GM18951 (cell line): Measurements from ENCODE around the gene TANC1.

Experiments used
- POLR2A ChIP-seq: IDR thresholded peaks from 4 replicates; pipeline ENCODE4 v1.6.1; 2011; ENCODE audit warnings: mild to moderate bottlenecking; ENCODE audit not compliant: insufficient read length, insufficient read depth; ENCODE audit errors: extremely low read depth
- in situ Hi-C: fragments of 300-500 bp; cut with MboI; formaldehyde crosslinking; loops from one replicate; pipeline ENCODE4 v1.12.0; 2022; ENCODE audit warnings: low sequenced_read_pairs, mixed read lengths, inconsistent platforms; ENCODE audit not compliant: unreplicated experiment

Gene TANC1

DNA sequence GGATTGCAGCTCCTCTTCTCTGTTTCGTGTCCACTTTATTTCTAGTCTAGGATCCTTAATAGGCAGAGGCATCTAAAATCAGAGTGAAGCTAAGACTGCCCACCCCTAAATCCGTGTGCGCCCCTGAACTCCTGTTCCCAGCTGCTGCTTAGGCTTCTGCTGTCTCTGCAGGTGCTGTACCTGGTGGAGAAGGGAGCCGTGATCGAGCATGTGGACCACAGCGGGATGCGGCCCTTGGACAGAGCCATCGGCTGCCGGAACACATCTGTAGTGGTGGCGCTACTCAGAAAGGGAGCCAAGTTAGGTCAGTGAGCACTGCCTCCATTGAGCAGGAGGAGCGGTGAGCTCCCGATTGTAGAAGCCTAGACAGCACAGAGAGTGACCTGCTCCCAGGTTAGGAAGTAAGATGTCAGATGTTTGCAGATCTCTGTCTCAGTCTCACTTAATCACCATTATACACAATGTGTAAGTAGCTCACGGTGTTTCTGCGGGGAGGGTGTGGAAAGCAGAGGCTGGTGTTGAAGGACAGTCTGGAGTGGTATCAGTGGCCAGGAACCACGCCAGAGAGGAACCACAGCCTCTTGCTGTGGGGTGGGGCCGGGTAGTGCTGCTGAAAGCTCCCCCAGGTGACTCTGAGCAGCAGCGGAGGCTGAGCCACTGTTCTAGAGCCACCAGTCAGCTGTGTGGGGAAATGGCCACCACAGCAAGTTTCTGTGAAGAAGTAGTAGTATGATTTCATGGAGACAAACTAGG is 255.8 kb downstream of the TANC1 start:
- in situ Hi-C loops, result no loop called here

DNA sequence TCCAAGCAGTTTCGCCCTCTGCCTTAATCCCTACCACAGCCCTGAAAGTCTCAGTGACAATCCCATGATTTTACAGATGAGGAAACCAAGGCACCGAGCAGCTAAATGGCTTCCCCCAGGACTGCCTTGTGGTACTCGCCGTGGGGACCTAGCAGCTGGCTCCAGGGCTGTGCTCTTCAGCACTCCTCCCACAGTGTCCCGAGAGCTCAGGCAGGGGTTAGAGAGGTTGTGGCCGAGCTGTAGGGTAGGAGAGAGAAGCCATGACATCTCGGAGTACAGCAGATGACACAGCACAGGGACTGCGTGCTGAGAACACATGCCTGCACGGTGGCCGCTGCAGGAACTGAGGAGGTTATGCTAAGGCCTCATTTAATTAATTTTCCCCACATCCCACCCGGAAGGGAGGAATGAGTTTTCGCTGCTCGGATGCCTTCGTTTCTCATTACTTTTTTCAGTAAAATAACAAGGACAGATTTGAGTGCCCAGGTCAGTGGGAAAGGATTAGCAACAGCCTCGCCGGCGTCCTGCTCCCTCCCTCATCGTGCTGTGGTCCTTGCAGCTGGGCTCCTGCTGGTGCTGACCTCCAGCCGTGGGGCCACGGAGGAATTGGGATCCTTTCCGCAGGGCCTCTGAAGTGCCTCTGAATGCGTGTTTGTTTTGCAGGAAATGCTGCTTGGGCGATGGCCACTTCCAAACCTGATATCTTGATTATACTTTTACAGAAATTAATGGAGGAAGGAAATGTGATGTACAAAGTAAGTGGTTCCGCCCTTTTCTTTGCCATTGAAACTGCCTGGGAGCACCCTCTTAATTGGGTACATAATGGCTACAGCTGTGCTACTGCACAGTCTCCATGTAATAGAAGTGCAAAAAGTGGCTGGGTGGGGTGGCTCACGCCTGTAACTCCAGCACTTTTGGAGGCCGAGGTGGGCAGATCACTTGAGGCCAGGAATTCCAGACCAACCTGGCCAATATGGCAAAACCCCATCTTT is 256.9 kb downstream of the TANC1 start:
- in situ Hi-C loops, result no loop called here
- TF ChIP-seq POLR2A, result no peak

More for the DNA sequence above, 255.8 kb downstream of the TANC1 start:
- no peak for TF ChIP-seq POLR2A

DNA sequence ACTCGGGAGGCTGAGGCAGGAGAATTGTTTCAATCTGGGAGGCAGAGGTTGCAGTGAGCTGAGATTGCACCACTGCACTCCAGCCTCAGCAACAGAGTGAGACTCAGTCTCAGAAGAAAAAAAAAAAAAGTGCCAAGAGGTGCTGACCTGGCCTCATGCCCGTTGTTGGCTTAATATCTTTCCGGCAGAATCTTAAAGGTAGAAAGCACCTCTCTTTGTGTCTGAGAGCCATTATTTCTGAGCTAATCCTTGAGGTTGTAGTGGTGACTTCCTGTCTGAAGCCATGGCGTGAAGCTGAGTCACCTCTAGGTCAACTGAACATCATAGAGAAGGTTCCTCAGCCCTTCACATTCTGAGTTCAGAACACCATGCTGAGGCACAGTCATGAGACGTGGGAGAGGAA is 257.6 kb downstream of the TANC1 start:
- no peak for TF ChIP-seq POLR2A
- in situ Hi-C loops, result no loop called here

DNA sequence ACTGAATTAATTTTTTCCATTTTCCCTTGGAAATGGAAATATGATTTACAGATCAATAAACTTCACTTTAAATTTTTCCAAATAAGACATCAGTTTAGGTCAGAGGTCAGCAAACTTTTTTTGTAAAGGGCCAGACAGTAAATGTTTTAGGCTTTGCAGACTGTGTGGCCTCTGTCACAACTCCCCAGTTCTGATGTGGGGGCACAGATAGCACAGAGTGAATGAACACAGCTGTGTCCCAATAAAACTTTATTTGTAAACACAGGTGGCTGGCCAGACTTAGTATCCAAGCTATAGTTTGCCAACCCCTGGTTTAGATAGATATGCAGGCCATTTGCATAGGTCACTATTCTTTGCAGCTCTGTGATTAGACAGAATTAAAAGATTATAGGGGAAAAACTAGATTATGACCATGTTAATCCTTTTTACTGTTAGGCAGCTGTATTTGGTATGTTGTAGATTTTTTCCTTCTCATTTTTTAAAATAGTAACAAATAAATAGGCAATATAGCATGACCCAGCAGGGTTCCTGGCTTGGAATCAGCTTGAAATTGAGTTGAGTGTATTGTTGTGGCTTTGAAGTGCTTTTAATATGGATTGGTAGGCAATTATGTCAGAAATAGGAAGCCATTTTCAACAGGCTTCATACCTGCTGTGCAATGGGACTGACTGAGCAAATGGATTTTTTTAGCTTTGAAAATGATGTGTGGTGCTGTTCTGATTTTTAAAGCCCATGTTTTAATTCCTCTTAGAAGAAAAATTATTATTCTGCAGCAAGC is 258.4 kb downstream of the TANC1 start:
- no peak for TF ChIP-seq POLR2A
- in situ Hi-C loops, result no loop called here

DNA sequence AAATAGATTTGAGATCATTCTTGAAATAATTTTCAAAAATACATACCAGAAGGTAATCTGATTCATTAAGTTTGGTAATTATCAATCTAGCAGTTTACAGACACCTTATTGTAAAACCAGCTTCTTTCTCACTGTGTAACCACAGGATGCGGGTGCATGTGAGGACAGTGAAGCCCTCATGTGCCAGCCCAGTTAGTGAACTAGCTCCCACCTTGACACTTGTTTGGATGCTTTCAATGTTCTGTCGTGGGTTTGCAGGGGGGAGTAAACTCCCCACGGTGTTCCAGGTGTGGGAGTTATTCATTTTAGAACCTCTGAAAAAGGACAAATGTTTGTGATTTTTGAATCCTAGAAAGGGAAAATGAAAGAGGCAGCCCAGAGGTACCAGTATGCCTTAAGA is 259.0 kb downstream of the TANC1 start:
- in situ Hi-C loops, result no loop called here
- TF ChIP-seq POLR2A, result no peak

DNA sequence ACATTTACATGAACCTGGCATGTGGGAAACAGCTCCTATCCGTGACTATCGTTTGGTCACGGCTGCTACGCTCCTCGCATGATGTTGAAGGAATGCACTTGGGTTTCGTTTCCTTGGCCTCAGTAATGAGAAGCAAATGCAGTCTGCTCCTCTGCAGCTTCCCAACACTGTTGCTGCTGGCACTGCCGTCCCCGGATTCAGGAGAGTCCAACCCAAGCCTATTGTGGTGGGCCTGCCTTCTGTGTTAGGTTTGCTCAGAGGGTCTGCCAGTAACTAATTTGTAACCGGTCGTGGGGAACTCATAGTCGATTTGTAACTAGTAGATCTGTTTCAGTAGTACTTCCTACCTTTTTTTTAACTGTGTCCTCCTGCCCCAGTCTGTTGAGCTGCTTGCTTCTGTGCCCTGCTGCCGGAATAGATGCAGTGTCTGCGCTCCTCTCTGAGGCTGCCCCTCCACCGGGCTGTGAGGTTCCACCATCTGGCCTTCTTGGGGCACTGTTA is 259.7 kb downstream of the TANC1 start:
- TF ChIP-seq POLR2A, result no peak
- in situ Hi-C loops, result no loop called here

DNA sequence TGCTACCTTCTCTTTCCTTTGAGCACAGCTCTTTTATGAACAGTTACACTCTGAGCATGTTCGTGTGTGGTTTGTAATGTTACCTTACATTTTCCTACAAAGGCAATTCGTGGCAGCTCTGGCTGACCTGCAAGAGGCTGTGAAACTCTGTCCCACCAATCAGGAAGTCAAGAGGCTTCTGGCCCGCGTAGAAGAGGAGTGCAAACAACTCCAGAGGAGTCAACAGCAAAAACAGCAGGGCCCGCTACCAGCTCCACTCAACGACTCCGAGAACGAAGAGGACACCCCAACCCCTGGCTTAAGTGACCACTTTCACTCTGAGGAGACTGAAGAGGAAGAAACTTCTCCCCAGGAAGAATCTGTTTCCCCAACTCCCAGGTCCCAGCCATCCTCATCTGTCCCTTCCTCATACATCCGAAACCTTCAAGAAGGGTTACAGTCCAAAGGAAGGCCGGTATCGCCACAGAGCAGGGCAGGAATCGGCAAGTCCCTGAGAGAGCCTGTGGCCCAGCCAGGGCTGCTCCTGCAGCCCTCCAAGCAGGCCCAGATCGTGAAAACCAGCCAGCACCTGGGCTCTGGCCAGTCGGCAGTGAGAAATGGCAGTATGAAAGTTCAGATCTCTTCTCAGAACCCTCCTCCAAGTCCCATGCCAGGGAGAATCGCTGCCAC is 261.2 kb downstream of the TANC1 start:
- TF ChIP-seq POLR2A, result no peak
- in situ Hi-C loops, result no loop called here

DNA sequence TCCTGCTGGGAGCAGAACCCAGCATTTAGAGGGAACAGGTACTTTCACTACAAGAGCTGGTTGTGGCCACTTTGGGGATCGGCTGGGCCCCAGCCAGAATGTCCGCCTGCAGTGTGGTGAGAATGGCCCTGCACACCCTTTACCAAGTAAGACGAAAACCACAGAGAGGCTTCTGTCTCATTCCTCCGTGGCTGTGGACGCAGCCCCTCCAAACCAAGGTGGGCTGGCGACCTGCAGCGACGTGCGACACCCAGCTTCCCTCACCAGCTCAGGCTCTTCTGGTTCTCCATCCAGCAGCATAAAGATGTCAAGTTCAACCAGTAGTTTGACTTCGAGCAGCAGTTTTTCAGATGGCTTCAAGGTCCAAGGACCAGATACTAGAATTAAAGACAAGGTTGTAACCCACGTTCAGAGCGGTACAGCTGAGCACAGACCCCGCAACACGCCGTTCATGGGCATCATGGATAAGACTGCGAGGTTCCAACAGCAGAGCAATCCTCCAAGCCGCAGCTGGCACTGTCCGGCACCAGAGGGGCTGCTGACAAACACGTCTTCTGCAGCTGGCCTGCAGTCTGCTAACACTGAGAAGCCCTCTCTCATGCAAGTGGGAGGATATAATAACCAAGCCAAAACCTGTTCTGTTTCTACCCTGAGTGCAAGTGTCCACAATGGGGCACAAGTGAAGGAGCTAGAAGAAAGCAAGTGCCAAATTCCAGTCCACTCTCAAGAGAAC is 261.9 kb downstream of the TANC1 start:
- no peak for TF ChIP-seq POLR2A
- in situ Hi-C loops, result no loop called here

DNA sequence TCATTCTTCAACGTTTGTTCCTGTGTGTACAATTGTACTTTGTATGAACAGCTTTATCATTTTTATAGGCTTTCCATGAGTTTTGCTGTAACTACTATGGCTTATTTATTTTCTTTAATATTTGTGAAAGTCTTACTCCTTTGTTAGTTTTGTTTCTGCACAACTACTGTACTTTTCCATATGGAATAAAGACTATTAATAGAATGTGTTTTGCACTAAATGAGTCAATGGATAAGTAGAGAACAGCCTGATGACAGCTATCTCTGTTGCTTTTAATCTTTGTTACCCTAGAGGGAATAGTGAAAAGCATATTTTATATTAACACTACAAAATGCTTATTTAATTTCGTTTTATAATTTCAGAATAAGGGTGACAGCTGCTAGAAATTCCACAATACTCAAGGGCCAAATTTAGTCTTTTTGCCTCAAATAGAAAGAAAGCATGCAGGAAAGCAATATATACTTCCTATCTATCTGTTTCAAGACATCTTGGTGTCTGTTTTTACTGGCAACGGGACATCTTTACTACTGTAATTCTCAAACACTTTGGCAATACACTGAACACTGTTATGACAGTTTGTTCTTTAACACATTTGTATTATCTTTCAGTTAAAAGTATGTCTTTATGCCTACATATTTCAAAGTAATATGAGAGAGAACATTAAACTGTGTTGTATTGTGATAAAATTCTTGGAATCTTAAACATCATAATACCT is 264.2 kb downstream of the TANC1 start:
- in situ Hi-C loops, result no loop called here

DNA sequence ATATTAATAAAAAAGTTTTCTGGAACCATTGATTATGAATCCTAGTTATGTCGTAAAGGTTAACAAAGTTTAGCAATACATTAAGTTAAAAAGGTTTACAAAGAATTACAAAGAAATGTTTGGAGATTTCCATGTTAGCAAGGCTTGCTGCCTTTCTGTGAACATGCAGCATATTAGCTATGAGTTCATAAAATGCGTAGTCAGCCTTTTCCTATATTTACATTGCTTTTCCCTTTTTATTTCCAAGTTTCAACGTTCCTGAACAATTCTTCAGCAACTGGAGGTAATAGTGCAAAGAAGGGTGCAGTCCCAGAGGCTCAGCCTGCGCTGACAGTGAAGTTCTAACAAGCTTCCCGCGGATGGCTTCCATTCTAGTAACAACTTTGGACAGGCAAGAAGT is 266.4 kb downstream of the TANC1 start:
- in situ Hi-C loops, result no loop called here
- no peak for TF ChIP-seq POLR2A

More for the DNA sequence above, 264.2 kb downstream of the TANC1 start:
- no peak for TF ChIP-seq POLR2A

DNA sequence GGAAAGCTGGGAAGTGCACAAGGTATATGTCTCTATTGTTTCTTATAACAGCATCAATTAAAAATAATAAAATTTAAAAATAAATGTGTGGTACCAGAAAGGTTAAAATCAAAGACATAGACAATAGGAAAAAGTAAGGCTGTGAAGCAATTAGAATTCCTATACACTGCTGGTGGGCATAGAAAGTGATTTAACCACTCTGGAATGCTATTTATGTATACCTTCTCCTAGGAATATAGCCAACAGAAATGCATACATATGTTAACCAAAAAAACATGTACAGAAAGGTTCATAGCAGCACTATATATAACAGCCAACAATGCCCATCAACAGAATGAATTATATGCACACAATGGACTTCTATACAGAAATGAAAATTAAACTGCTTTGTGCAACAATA is 275.1 kb downstream of the TANC1 start:
- in situ Hi-C loops, result no loop called here
- no peak for TF ChIP-seq POLR2A
